ENCODE results near the gene UVSSA.

GRCh38 chr4:1415681-1415981 lies 68.6 kb downstream of the UVSSA start:
- no peak for TF ChIP-seq CTCF (IDR thresholded peaks at IDR 0.05)
- TF ChIP-seq FOXJ3 (CRISPR knock-in tag; IDR thresholded peaks at IDR 0.05; ENCODE audit: borderline replicate concordance): no peak
- no peak for TF ChIP-seq NR3C1 (CRISPR knock-in tag; conservative IDR thresholded peaks at IDR 0.05; ENCODE audit: low read depth)
- no peak for TF ChIP-seq CREB1 (CRISPR knock-in tag; IDR thresholded peaks at IDR 0.05)
- TF ChIP-seq USF2 (CRISPR knock-in tag; IDR thresholded peaks at IDR 0.05): no peak
- no peak for TF ChIP-seq NFE2L1 (CRISPR knock-in tag; IDR thresholded peaks at IDR 0.05)
- TF ChIP-seq ERG (CRISPR knock-in tag; IDR thresholded peaks at IDR 0.05): no peak
- no peak for TF ChIP-seq ZBTB21 (CRISPR knock-in tag; IDR thresholded peaks at IDR 0.05; ENCODE audit: borderline replicate concordance)
- TF ChIP-seq JUN (CRISPR knock-in tag; IDR thresholded peaks at IDR 0.05): no peak
